Omental fat pad (tissue), 4 donors: ENCODE results near the gene NXNL1. TPM values are rescaled to one million over a fixed set of nuclear protein-coding genes. Genes with fewer than 3 reads are reported as not detected.

Experiments used
- ATAC-seq: fragments of 150-250 bp; one replicate; pipeline ENCODE4 v1.9.1; 2016; ENCODE audit warnings: mild to moderate bottlenecking, moderate library complexity; ENCODE audit not compliant: low FRiP score
- DNase-seq: peaks from one replicate; pipeline ENCODE4 v3.0.0-alpha.2; 2019; ENCODE audit warnings: low spot score
- total RNA-seq, 4 donors: library from RNA; depleted of rRNA; stranded (reverse); fragments of >200 nt; gene quantifications; one replicate each; pipeline ENCODE4 v1.1.0, GENCODE V29; 2016
- TF ChIP-seq, protein P1 (sequence below), 3 donors: fragments of 450-650 bp; IDR thresholded peaks; one replicate each; pipeline ENCODE4 v1.5.1; 2016 to 2017; ENCODE audit warnings: antibody characterized with exemption in 3 of 3, mild to moderate bottlenecking in 3 of 3, moderate library complexity in 2 of 3

Gene NXNL1
- total RNA-seq, 4 donors from 2014 or later: not detected

DNA sequence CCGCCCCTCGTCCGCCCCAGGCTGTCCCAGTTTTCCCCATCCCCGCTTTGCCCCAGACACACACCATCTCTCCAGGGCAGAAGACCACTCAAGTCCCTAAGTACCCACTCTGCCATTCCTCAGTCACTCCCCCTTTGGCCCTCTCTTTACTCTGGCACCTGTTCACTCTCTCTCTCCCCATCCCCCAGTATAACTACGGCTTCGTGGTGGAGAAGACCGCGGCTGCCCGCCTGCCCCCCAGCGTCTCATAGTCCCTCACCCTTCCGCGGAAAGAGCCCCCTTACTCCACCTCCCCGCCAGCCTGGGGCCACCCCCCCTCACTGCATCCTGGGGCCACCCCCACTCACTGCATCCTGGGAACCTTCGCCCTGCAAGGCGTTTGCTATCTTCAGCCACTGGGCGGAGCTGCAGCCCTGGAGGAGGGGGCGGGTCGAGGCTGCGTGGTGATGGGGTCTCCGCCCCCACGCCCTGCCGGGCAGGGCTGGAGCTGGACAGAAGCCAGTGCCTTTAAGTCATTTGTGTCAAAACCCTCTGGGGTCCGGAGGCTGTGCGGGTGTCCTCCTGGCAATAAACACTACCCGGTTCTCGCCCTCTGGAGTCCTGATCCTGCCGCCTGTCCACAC lies 35.9 kb downstream of the NXNL1 start:
- no peak for DNase-seq
- TF ChIP-seq, protein P1, sequence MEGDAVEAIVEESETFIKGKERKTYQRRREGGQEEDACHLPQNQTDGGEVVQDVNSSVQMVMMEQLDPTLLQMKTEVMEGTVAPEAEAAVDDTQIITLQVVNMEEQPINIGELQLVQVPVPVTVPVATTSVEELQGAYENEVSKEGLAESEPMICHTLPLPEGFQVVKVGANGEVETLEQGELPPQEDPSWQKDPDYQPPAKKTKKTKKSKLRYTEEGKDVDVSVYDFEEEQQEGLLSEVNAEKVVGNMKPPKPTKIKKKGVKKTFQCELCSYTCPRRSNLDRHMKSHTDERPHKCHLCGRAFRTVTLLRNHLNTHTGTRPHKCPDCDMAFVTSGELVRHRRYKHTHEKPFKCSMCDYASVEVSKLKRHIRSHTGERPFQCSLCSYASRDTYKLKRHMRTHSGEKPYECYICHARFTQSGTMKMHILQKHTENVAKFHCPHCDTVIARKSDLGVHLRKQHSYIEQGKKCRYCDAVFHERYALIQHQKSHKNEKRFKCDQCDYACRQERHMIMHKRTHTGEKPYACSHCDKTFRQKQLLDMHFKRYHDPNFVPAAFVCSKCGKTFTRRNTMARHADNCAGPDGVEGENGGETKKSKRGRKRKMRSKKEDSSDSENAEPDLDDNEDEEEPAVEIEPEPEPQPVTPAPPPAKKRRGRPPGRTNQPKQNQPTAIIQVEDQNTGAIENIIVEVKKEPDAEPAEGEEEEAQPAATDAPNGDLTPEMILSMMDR (IDR thresholded peaks at IDR 0.05): no peak
- ATAC-seq: peak; percentile 43

DNA sequence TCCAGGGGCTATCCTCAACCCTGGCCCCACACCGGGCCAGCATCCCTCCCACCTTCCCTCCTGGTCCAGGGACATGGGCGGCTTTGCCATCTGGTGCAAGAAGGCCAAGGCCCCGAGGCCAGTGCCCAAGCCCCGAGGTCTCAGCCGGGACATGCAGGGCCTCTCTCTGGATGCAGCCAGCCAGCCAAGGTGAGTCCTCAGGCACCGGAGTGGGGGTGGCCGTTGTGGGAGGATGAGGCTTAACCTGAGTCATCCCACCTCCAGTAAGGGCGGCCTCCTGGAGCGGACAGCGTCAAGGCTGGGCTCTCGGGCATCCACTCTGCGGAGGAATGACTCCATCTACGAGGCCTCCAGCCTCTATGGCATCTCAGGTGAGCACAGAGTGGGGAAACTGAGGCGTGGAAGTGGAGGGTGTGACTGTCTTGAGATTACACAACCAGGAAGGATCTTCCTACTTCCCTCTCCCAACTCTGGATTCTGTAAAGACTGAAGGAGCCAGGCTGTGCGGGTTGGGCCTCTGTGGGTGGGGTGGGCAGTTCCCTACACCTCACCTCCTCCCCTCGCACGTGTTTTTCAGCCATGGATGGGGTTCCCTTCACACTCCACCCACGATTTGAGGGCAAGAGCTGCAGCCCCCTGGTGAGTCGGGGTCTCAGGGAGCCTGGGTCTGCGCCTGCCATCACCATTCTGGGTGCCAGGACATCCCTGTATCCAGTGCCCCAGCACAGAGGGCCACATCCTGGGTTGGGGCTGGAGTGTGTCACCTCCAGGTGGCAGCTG lies 37.1 kb downstream of the NXNL1 start:
- no peak for ATAC-seq
- DNase-seq: no peak
- TF ChIP-seq, protein P1 (IDR thresholded peaks at IDR 0.05): no peak

DNA sequence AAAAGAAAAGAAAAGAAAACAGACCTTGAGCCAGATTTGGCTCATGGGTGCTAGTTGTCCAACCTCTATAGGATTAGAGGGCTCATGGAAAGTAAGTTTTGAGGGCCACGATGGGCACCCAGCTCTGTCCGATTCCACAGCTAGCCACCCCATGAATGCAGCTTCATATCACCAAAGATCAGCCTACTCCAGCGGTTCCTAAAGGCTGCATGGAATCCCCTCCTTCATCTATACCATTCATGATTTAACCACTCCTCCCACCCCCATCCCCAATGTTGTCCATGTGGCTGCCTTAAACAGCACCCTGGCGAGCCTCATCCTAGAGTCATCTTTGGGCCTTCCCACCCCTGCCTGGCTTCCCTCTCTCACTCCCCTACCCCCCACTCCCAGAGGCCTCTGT lies 38.8 kb downstream of the NXNL1 start:
- TF ChIP-seq, protein P1 (IDR thresholded peaks at IDR 0.05): no peak
- no peak for ATAC-seq
- no peak for DNase-seq

DNA sequence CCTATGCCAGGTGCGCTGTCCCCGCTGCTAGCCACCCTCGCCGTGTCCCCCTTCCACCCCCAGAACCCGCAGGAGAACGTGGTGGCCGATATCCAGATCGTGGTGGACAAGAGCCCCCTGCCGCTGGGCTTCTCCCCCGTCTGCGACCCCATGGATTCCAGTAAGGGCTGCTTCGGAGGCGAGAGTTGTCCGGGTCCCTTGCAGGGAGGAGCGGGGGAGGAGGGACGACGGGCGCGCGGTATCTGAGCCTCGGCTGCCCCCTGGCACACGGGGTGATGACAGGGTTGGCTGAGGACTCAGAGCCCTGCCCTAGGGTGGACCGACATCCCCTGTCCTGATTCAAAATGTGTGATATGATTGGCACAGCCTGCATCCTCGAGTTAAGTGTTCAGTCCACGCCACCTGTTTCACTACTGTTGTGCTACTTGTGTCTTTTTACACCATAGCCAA lies 40.2 kb downstream of the NXNL1 start:
- ATAC-seq: peak; percentile 43
- TF ChIP-seq, protein P1 (IDR thresholded peaks at IDR 0.05): no peak
- DNase-seq: no peak

DNA sequence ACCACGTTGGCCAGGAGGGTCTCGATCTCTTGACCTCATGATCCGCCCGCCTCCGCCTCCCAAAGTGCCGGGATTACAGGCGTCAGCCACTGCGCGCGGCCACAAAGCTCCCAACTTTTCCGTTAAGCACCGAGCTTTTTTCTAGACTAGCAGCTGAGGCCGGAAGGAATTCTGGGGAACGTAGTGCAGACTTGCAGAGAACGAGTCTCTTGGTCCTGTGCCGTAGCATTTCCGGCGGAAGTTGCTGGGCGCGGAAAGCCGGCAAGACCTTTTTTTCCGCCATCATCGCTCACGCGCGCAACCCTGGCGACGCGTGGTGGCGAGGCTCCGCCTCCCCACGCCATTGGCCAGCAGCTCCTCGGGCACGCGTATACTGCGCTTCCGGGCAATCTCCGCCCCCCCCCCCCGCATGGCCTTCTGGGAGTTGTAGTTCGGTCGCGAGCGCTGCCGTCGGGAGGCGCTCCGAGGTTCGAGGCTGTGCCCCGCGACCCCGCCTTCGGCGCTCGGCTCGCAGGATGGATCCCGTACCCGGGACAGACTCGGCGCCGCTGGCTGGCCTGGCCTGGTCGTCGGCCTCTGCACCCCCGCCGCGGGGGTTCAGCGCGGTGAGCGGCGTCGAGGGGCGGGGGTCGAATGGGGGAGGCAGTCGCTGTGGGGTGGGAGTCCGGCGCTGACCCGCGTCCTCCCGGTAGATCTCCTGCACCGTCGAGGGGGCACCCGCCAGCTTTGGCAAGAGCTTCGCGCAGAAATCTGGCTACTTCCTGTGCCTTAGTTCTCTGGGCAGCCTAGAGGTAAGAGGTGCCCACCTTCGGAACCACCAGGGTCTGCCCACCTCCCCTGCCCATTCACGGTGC lies 40.9 kb downstream of the NXNL1 start, which contains the start of gene MVB12A:
Gene MVB12A, plus strand, starts transcription at position 427 of the 854 bp plus-strand sequence. Its CDS starts 89 bp downstream, at position 516.
- peak; percentile 79 for DNase-seq
- peak; percentile 98 for ATAC-seq
- TF ChIP-seq, protein P1 (IDR thresholded peaks at IDR 0.05): no peak

DNA sequence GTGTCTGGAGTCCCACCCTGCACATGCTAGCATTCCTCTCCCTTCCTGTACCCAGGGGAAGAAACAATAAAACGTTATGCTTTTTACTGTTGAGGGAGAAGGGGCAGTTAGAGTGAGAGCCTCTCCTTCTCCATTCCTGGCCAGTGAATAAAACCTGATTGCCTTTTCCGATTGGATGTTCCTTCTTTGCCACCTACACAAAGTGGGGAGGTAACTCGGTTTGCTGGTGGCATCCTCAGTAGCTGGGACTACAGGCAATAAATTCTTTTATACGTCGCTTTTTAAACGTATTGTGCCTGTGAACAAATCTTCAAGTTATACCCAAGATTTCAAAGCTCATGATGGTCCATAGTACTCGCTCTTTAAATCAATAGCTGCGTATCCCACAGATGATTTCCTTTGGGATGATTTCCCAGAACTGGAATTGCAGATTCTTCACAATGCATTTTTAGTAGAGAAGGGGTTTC lies 41.5 kb downstream of the NXNL1 start:
- TF ChIP-seq, protein P1 (IDR thresholded peaks at IDR 0.05): no peak
- DNase-seq (no peak), ATAC-seq (no peak)
